Nephron (organoid): ENCODE measurements around the gene USO1.
"Not testable (repeated sequence)": the region's sequence is repeated elsewhere in the genome, so short reads cannot be mapped to it uniquely, and the experiment has no call there.

Experiments used
- H3K27ac Mint-ChIP-seq, 3 experiments: 2 replicates each; pipeline ENCODE4 v1.8.0; 2020; ENCODE audit warnings: mixed read lengths in 3 of 3, mild to moderate bottlenecking in 2 of 3, moderate library complexity in 1 of 3
- H3K27me3 Mint-ChIP-seq: 2 replicates; pipeline ENCODE4 v1.8.0; 2021; ENCODE audit warnings: low read depth, mild to moderate bottlenecking, moderate library complexity, mixed read lengths
- H3K36me3 Mint-ChIP-seq: 2 replicates; pipeline ENCODE4 v1.8.0; 2020; ENCODE audit warnings: low read depth, mixed read lengths
- H3K4me1 Mint-ChIP-seq: 2 replicates; pipeline ENCODE4 v1.8.0; 2020; ENCODE audit warnings: mixed read lengths
- H3K4me3 Mint-ChIP-seq, 3 experiments: 2 replicates each; pipeline ENCODE4 v1.8.0; 2020; ENCODE audit warnings: mild to moderate bottlenecking in 3 of 3, mixed read lengths in 3 of 3, moderate library complexity in 2 of 3
- H3K9me3 Mint-ChIP-seq: 2 replicates; pipeline ENCODE4 v1.8.0; 2020; ENCODE audit warnings: mixed read lengths
- CTCF ChIP-seq, 3 experiments: fragments of 200-600 bp; sonication (generic); IDR thresholded peaks; one replicate each; pipeline ENCODE4 v1.5.0; 2021; ENCODE audit warnings: antibody characterized with exemption in 3 of 3; ENCODE audit not compliant: unreplicated experiment in 3 of 3

Gene USO1

GRCh38 chr4:75843596-75843995 is 119.2 kb downstream of the USO1 start:
- TF ChIP-seq CTCF (IDR thresholded peaks at IDR 0.05; ENCODE audit: unreplicated experiment in 3 of 3), result no peak
- peak overlapping the region in 2 of 3 experiments; percentile 87 to 90 for H3K27ac Mint-ChIP-seq
- no peaks in the 10 kb centered on the region for H3K27me3 Mint-ChIP-seq
- H3K9me3 Mint-ChIP-seq, result no peaks in the 10 kb centered on the region
- H3K4me3 Mint-ChIP-seq, result no peak overlapping the region
- no peaks in the 10 kb centered on the region for H3K36me3 Mint-ChIP-seq
- peaks cover 23% of the 10 kb centered on the region for H3K4me1 Mint-ChIP-seq

DNA sequence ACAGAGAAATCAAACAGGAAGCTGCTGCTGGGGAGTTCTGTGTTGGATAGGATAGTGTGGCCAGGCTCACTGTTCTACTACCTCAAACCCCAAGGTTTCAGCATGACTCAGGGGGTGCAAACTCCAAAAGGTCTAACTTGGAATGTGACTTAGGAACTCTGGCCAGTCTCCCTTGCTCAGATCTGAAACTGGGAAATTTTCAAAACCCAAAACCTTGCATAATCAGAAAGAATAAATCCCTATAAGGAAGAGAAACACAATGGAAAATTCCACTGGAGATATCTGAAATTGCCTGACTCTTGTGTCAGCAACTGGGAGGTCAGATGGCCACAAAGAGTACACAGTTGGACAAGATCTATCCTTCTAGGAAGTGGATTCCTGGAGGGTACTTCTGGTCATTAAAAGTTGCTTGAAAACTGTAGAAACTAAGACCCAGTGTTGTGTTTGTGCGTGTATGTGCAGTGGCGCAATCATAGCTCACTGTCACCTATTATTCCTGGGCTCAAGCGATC is 119.8 kb downstream of the USO1 start:
- no peaks in the 10 kb centered on the region for H3K36me3 Mint-ChIP-seq
- peak overlapping the region in 2 of 3 experiments; percentile 87 to 90 for H3K27ac Mint-ChIP-seq
- no peaks in the 10 kb centered on the region for H3K9me3 Mint-ChIP-seq
- TF ChIP-seq CTCF (IDR thresholded peaks at IDR 0.05; ENCODE audit: unreplicated experiment in 3 of 3), result no peak
- no peak overlapping the region for H3K4me3 Mint-ChIP-seq
- H3K27me3 Mint-ChIP-seq, result no peaks in the 10 kb centered on the region
- H3K4me1 Mint-ChIP-seq, result peaks cover 23% of the 10 kb centered on the region

DNA sequence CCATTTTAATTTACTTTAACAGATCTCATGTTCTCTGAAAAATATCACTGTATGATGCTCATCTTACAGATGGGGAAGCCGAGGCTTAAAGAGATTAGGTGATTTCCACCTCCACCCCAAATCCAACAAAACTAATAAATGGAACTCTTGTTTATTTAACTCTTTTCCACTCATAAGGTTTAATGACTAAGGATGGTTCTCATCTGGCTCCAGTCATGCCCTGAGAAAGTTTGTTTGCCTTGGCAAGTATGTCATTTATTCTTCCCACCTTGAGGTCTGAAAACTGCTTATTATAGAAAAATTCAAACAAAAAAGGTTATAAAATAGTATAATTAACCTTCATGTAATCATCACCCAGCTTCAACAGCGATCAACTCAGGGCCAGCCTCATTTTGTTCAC is 121.6 kb downstream of the USO1 start:
- TF ChIP-seq CTCF (IDR thresholded peaks at IDR 0.05; ENCODE audit: unreplicated experiment in 3 of 3), result no peak
- no peak overlapping the region for H3K4me3 Mint-ChIP-seq
- no peak overlapping the region for H3K27ac Mint-ChIP-seq

DNA sequence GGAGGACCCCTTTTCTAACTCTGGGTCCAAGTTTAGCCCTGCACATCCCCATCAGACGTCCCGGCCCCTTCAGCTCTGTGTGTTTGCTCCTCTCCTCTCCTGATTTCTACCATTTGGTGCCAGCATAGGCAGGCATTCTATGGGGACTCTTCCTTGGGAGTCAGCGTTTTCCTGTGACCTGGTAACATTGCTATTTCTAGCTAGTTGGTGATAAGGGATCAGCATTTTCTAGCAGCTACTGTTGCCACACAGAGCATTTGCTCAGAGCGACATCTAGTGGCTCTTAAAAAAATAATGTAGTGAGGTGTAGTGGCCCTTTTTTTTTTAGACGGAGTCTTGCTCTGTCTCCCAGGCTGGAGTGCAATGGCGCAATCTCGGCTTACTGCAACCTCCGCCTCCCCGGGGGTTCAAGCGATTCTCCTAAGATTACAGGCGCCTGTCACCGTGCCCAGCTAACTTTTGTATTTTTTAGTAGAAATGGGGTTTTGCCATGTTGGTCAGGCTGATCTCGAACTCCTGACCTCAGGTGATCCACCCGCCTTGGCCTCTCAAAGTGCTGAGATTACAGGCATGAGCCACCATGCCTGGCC is 123.9 kb downstream of the USO1 start:
- H3K9me3 Mint-ChIP-seq, H3K36me3 Mint-ChIP-seq, H3K27me3 Mint-ChIP-seq, H3K4me3 Mint-ChIP-seq: not testable (repeated sequence)
- peaks cover 17% of the 10 kb centered on the region for H3K4me1 Mint-ChIP-seq
- H3K27ac Mint-ChIP-seq, result peak overlapping the region in 2 of 3 experiments; percentile 11 to 65
- peak; percentile 53 to 70 (median 62) for TF ChIP-seq CTCF (IDR thresholded peaks at IDR 0.05; ENCODE audit: unreplicated experiment in 3 of 3)

More for the DNA sequence above, 121.6 kb downstream of the USO1 start:
- Mint-ChIP-seq H3K4me1 (peaks cover 23% of the 10 kb centered on the region), H3K9me3 (no peaks in the 10 kb centered on the region), H3K27me3 (no peaks in the 10 kb centered on the region), H3K36me3 (no peaks in the 10 kb centered on the region)

DNA sequence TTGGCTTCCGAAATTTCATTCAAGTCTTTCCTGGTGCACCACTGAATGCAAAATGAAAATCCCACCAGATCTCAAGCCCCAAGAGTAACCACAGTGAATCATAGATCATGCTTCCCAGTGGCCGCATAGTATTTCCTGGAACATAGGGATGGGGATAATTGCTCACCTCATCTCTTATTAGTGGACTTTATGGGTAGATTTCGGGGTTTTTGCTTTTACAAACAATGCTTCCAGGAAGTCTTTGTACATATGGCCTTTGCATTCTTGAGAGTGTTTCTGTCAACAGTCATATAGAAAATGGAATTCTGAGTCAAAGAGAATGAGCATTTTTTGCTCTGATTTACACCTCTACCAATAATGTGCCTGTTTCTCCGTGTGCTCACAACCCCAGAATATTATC is 124.5 kb downstream of the USO1 start:
- no peak overlapping the region for H3K4me3 Mint-ChIP-seq

More for the DNA sequence above, 124.5 kb downstream of the USO1 start:
- Mint-ChIP-seq H3K36me3 (no peaks in the 10 kb centered on the region), H3K9me3 (no peaks in the 10 kb centered on the region), H3K4me1 (peaks cover 13% of the 10 kb centered on the region), H3K27ac (no peak overlapping the region), H3K27me3 (peaks cover 6% of the 10 kb centered on the region)
- TF ChIP-seq CTCF (IDR thresholded peaks at IDR 0.05; ENCODE audit: unreplicated experiment in 3 of 3), result no peak
